ENCODE results near the gene MAPK4. TPM values are rescaled to one million over a fixed set of nuclear protein-coding genes. Genes with fewer than 3 reads are reported as not detected.

Gene MAPK4
- polyA plus RNA-seq, 1 experiment = not detected

GRCh38 chr18:50749421-50749820, 189.5 kb downstream of the MAPK4 start:
- H3K27me3 ChIP-seq (ENCODE audit: control insufficient read depth, insufficient read depth, low read length) = no peaks in the 10 kb centered on the region
- CTCF ChIA-PET = no interaction called here
- no peaks in the 10 kb centered on the region for H3K36me3 ChIP-seq (ENCODE audit: control insufficient read depth, insufficient read depth, low read length)
- POLR2A ChIA-PET = no interaction called here
- DNase-seq (ENCODE audit: low read depth) = no peak
- TF ChIP-seq CTCF (IDR thresholded peaks at IDR 0.05; ENCODE audit: insufficient read depth, low read depth, low read length) = no peak
- no peak overlapping the region for H3K4me3 ChIP-seq (ENCODE audit: low read depth, low read length)

DNA sequence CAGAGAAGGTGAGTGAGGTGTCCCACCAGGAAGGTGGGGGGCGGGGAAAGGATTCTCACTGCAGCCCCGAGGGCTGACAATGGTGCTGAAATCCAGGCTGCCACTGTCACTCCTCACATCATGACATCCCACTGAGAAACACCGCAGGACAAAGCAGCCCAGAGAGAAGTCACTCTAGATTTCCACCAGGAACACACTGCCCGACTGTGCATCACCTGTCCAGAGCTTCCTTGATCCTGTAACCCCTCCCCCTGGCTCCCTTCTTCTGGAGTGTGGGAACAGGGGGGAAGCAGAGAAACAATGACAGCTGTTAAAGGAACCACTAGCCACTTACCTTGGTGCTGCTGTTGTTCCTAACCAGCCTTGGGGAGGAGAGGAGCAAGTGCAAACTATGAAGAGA, 190.1 kb downstream of the MAPK4 start:
- Histone ChIP-seq H3K4me3 (ENCODE audit: low read depth, low read length) (no peak overlapping the region), H3K27me3 (ENCODE audit: control insufficient read depth, insufficient read depth, low read length) (no peaks in the 10 kb centered on the region), H3K36me3 (ENCODE audit: control insufficient read depth, insufficient read depth, low read length) (no peaks in the 10 kb centered on the region)
- no peak for DNase-seq (ENCODE audit: low read depth)
- POLR2A ChIA-PET = no interaction called here
- TF ChIP-seq CTCF (IDR thresholded peaks at IDR 0.05; ENCODE audit: insufficient read depth, low read depth, low read length) = no peak
- CTCF ChIA-PET = no interaction called here

- Histone ChIP-seq H3K4me3 (ENCODE audit: low read depth, low read length) (no peak overlapping the region), H3K27me3 (ENCODE audit: control insufficient read depth, insufficient read depth, low read length) (no peaks in the 10 kb centered on the region), H3K36me3 (ENCODE audit: control insufficient read depth, insufficient read depth, low read length) (no peaks in the 10 kb centered on the region)
- POLR2A ChIA-PET = no interaction called here
- TF ChIP-seq CTCF (IDR thresholded peaks at IDR 0.05; ENCODE audit: insufficient read depth, low read depth, low read length) = no peak
- CTCF ChIA-PET = no interaction called here
- no peak for DNase-seq (ENCODE audit: low read depth)
Observed at GRCh38 chr18:50750546-50750945, 190.7 kb downstream of the MAPK4 start.

DNA sequence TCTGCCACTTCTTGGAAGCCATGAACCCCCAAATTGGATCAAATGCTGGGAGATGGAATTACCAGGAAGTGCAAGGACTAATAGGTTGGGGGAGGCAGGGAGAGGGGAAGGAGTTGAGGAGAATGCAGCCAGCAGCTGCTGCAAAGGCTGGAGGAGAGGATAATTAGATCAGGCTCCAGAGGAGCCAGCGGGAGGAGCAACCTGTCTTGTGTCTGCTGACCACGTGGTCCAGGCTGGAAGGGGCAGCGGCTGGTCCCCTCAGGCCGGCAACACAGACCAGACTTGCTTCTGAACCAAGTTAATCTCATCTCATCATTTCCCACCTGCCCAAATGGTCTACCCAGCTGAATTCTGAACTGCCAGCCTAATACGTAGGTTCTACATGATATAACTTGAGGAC, 191.6 kb downstream of the MAPK4 start:
- Histone ChIP-seq H3K4me3 (ENCODE audit: low read depth, low read length) (no peak overlapping the region), H3K36me3 (ENCODE audit: control insufficient read depth, insufficient read depth, low read length) (no peaks in the 10 kb centered on the region), H3K27me3 (ENCODE audit: control insufficient read depth, insufficient read depth, low read length) (no peaks in the 10 kb centered on the region)
- no peak for DNase-seq (ENCODE audit: low read depth)
- no peak for TF ChIP-seq CTCF (IDR thresholded peaks at IDR 0.05; ENCODE audit: insufficient read depth, low read depth, low read length)
- CTCF ChIA-PET = interaction anchor here (0.7 kb wide), 1 partner anchor 15 kb away, joined by 3 read pairs; no protein-coding TSS in a partner anchor
- POLR2A ChIA-PET = no interaction called here

DNA sequence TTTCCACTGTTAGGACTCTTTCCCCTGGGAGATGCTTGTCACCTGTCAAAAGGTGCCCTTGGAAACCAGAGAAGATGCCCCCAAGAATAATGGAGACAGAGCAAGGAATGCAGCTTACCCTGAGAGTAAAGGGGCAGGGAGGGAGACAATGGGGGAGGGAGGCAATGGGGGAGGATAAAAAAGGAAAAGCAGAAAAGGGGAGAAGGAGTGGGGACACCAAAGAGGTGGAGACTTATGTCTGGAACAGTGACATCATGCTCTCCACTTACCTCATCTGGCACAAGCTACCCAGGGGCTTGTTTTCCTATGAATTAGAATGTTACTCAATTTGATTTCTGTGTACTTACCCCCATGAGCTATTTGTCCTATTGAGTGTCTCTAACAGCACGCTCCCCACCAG, 192.1 kb downstream of the MAPK4 start:
- no peak for TF ChIP-seq CTCF (IDR thresholded peaks at IDR 0.05; ENCODE audit: insufficient read depth, low read depth, low read length)
- H3K27me3 ChIP-seq (ENCODE audit: control insufficient read depth, insufficient read depth, low read length) = no peaks in the 10 kb centered on the region
- H3K4me3 ChIP-seq (ENCODE audit: low read depth, low read length) = no peak overlapping the region
- H3K36me3 ChIP-seq (ENCODE audit: control insufficient read depth, insufficient read depth, low read length) = no peaks in the 10 kb centered on the region
- no peak for DNase-seq (ENCODE audit: low read depth)
- ChIA-PET CTCF (interaction anchor here (0.7 kb wide), 1 partner anchor 16 kb away, joined by 3 read pairs; no protein-coding TSS in a partner anchor), POLR2A (no interaction called here)
